Activated T-cell treated with anti-CD3 and anti-CD28 coated beads for 4 hours (primary cell): ENCODE data around the gene CATSPERZ.
A peak's percentile ranks its signal among the peaks of the same experiment; 100 is the strongest.

Source experiments
- DNase-seq: peaks from one replicate; pipeline ENCODE4 v3.0.0-alpha.2; 2020

CATSPERZ gene

GRCh38 chr11:64299847-64300648 is at the start of gene CATSPERZ:
Gene CATSPERZ, plus strand, starts transcription at chr11:64300358. Its CDS starts 53 bp downstream, at chr11:64300411.
- DNase-seq: no peak

GRCh38 chr11:64250415-64251015 is 49.6 kb upstream of the CATSPERZ start:
- no peak for DNase-seq

GRCh38 chr11:64251016-64251752 is 49.0 kb upstream of the CATSPERZ start, which contains the start of gene PLCB3:
Gene PLCB3, plus strand, starts transcription at chr11:64251530. Its CDS starts 120 bp downstream, at chr11:64251650.
- DNase-seq: peak; percentile 59

- DNase-seq: no peak
These were observed 48.5 kb upstream of the CATSPERZ start for GRCh38 chr11:64251753-64252002.

- DNase-seq: no peak
These were observed 47.9 kb upstream of the CATSPERZ start for GRCh38 chr11:64252003-64252872.

- no peak for DNase-seq
These were observed 47.1 kb upstream of the CATSPERZ start for GRCh38 chr11:64253043-64253442.

GRCh38 chr11:64253481-64253880 is 46.7 kb upstream of the CATSPERZ start:
- DNase-seq: no peak

- DNase-seq: no peak
These were observed 45.8 kb upstream of the CATSPERZ start for GRCh38 chr11:64254326-64254725.

GRCh38 chr11:64255135-64256128 is 44.7 kb upstream of the CATSPERZ start:
- no peak for DNase-seq

GRCh38 chr11:64256300-64256699 is 43.9 kb upstream of the CATSPERZ start:
- no peak for DNase-seq

- DNase-seq: no peak
These were observed 41.8 kb upstream of the CATSPERZ start for GRCh38 chr11:64258356-64258755.

- DNase-seq: no peak
These were observed 41.1 kb upstream of the CATSPERZ start for GRCh38 chr11:64258946-64259532.

- DNase-seq: no peak
These were observed 40.6 kb upstream of the CATSPERZ start for GRCh38 chr11:64259533-64260067.

GRCh38 chr11:64260147-64260708 is 39.9 kb upstream of the CATSPERZ start:
- no peak for DNase-seq

GRCh38 chr11:64261556-64262080 is 38.5 kb upstream of the CATSPERZ start:
- no peak for DNase-seq

GRCh38 chr11:64262271-64263002 is 37.7 kb upstream of the CATSPERZ start:
- DNase-seq: no peak

- no peak for DNase-seq
These were observed 36.9 kb upstream of the CATSPERZ start for GRCh38 chr11:64263021-64263946.

- no peak for DNase-seq
These were observed 36.2 kb upstream of the CATSPERZ start for GRCh38 chr11:64263947-64264317.
